Testis (tissue), 3 donors: ENCODE results near the gene AGAP1. TPM values are rescaled to one million over a fixed set of nuclear protein-coding genes. Genes with fewer than 3 reads are reported as not detected.

ENCODE experiments used
- DNase-seq: peaks from one replicate; pipeline ENCODE4 v3.0.0-alpha.2; 2019
- H3K27ac ChIP-seq, 2 donors: fragments of 200-600 bp; sonication (generic); one replicate each; pipeline ENCODE4 v1.5.1; 2019
- H3K27me3 ChIP-seq: fragments of 200-600 bp; sonication (generic); one replicate; pipeline ENCODE4 v1.5.1; 2019
- H3K36me3 ChIP-seq: fragments of 200-600 bp; sonication (generic); one replicate; pipeline ENCODE4 v1.5.1; 2017; ENCODE audit warnings: low read depth; ENCODE audit errors: missing control alignments
- H3K4me1 ChIP-seq: fragments of 200-600 bp; sonication (generic); one replicate; pipeline ENCODE4 v1.5.1; 2019
- H3K4me3 ChIP-seq, 2 donors: fragments of 200-600 bp; sonication (generic); one replicate each; pipeline ENCODE4 v1.5.1; 2017 to 2019
- H3K9me3 ChIP-seq: fragments of 200-600 bp; sonication (generic); one replicate; pipeline ENCODE4 v1.5.1; 2017
- CTCF ChIP-seq, 3 experiments: fragments of 450-650 bp in 2 of 3; fragments of 200-600 bp in 1 of 3; sonication (generic) in 1 of 3; IDR thresholded peaks; one replicate each; pipeline ENCODE4 v1.5.1; 2016 to 2019; ENCODE audit warnings: antibody characterized with exemption in 3 of 3, mild to moderate bottlenecking in 2 of 3, moderate library complexity in 1 of 3
- POLR2A ChIP-seq: fragments of 450-650 bp; IDR thresholded peaks from one replicate; pipeline ENCODE4 v1.6.1; 2017; ENCODE audit warnings: antibody characterized with exemption, mild to moderate bottlenecking, moderate library complexity
- WGBS, 2 donors: methylation state at CpG; one replicate each; pipeline ENCODE4 v1.1.5; 2018; 5-methylcytosine and 5-hydroxymethylcytosine counted together
- intact Hi-C: fragments of 100-400 bp; cut with DNase I; formaldehyde crosslinking; loops from one replicate; pipeline ENCODE4 v1.15.1; 2023; ENCODE audit warnings: low total_unique reads
- polyA plus RNA-seq: library from polyadenylated mRNA; stranded (reverse); fragments of 350-450 nt; fragmentation: Illumina TruSeq; extraction: RNeasy Lipid Tissue Mini Kit (QIAGEN cat#74804); gene quantifications from one replicate; pipeline ENCODE4 v1.2.3, GENCODE V29; 2014; ENCODE audit warnings: low read depth, low replicate concordance; ENCODE audit not compliant: insufficient read depth
- total RNA-seq, 2 donors: library from RNA; depleted of rRNA; stranded (reverse); fragments of >200 nt; gene quantifications; one replicate each; pipeline ENCODE4 v1.2.3, GENCODE V29; 2016

Gene AGAP1
- total and polyA plus RNA-seq, 3 donors from 2014 or later: 21.4 to 45.5 (median 40.7) TPM

- TF ChIP-seq CTCF (IDR thresholded peaks at IDR 0.05): no peak
- no peak for TF ChIP-seq POLR2A
- WGBS, 2 donors: 92 to 94% methylated on average over 4 of the region's 4 CpGs
- no peak overlapping the region for H3K27ac ChIP-seq
- H3K36me3 ChIP-seq: no peaks in the 10 kb centered on the region
- H3K9me3 ChIP-seq: no peaks in the 10 kb centered on the region
- no peak for DNase-seq
- H3K4me1 ChIP-seq: no peaks in the 10 kb centered on the region
- no peaks in the 10 kb centered on the region for H3K27me3 ChIP-seq
- intact Hi-C loops: no loop called here
- H3K4me3 ChIP-seq: no peak overlapping the region
Observed at GRCh38 chr2:235983016-235983415, 489.2 kb downstream of the AGAP1 start.

GRCh38 chr2:235984552-235984951 lies 490.7 kb downstream of the AGAP1 start:
- Histone ChIP-seq H3K4me3 (no peak overlapping the region), H3K4me1 (no peaks in the 10 kb centered on the region), H3K9me3 (no peaks in the 10 kb centered on the region), H3K27me3 (no peaks in the 10 kb centered on the region), H3K36me3 (no peaks in the 10 kb centered on the region), H3K27ac (no peak overlapping the region)
- TF ChIP-seq CTCF (IDR thresholded peaks at IDR 0.05) (no peak), POLR2A (no peak)
- no peak for DNase-seq
- WGBS, 2 donors: 89 to 97% methylated on average over 6 of the region's 6 CpGs
- intact Hi-C loops: no loop called here

- no peak for TF ChIP-seq POLR2A
- no peak for TF ChIP-seq CTCF (IDR thresholded peaks at IDR 0.05)
- WGBS, 2 donors: 70 to 77% methylated on average over 1 of the region's 1 CpG
Observed at GRCh38 chr2:235986361-235986760, 492.5 kb downstream of the AGAP1 start.

GRCh38 chr2:235988271-235989015 lies 494.6 kb downstream of the AGAP1 start:
- H3K36me3 ChIP-seq: no peaks in the 10 kb centered on the region
- H3K9me3 ChIP-seq: no peaks in the 10 kb centered on the region
- intact Hi-C loops: no loop called here
- no peaks in the 10 kb centered on the region for H3K27me3 ChIP-seq
- no peak for TF ChIP-seq CTCF (IDR thresholded peaks at IDR 0.05)
- TF ChIP-seq POLR2A: no peak
- DNase-seq: no peak
- H3K4me1 ChIP-seq: no peaks in the 10 kb centered on the region
- no peak overlapping the region for H3K4me3 ChIP-seq
- 90 to 96% methylated on average over 21 of the region's 21 CpGs for WGBS, 2 donors
- H3K27ac ChIP-seq: no peak overlapping the region

More at GRCh38 chr2:235986361-235986760, 492.5 kb downstream of the AGAP1 start:
- no peaks in the 10 kb centered on the region for H3K4me1 ChIP-seq
- no peaks in the 10 kb centered on the region for H3K36me3 ChIP-seq
- no peaks in the 10 kb centered on the region for H3K9me3 ChIP-seq
- DNase-seq: no peak
- no peaks in the 10 kb centered on the region for H3K27me3 ChIP-seq
- intact Hi-C loops: no loop called here
- H3K4me3 ChIP-seq: no peak overlapping the region
- no peak overlapping the region for H3K27ac ChIP-seq

GRCh38 chr2:235989591-235989990 lies 495.7 kb downstream of the AGAP1 start:
- no peaks in the 10 kb centered on the region for H3K9me3 ChIP-seq
- TF ChIP-seq CTCF (IDR thresholded peaks at IDR 0.05): no peak
- TF ChIP-seq POLR2A: no peak
- no peaks in the 10 kb centered on the region for H3K27me3 ChIP-seq
- no peak overlapping the region for H3K27ac ChIP-seq
- intact Hi-C loops: no loop called here
- DNase-seq: no peak
- no peaks in the 10 kb centered on the region for H3K36me3 ChIP-seq
- WGBS, 2 donors: 93% methylated on average over 10 of the region's 10 CpGs
- no peaks in the 10 kb centered on the region for H3K4me1 ChIP-seq
- H3K4me3 ChIP-seq: no peak overlapping the region
